GM21619 (cell line): ENCODE measurements around the gene HSD17B1.

ENCODE experiments used
- ATAC-seq: cut with Tn5 transposase; IDR thresholded peaks from one replicate; pipeline ENCODE4 v1.9.1; 2021; ENCODE audit not compliant: unreplicated experiment

The HSD17B1 gene

DNA sequence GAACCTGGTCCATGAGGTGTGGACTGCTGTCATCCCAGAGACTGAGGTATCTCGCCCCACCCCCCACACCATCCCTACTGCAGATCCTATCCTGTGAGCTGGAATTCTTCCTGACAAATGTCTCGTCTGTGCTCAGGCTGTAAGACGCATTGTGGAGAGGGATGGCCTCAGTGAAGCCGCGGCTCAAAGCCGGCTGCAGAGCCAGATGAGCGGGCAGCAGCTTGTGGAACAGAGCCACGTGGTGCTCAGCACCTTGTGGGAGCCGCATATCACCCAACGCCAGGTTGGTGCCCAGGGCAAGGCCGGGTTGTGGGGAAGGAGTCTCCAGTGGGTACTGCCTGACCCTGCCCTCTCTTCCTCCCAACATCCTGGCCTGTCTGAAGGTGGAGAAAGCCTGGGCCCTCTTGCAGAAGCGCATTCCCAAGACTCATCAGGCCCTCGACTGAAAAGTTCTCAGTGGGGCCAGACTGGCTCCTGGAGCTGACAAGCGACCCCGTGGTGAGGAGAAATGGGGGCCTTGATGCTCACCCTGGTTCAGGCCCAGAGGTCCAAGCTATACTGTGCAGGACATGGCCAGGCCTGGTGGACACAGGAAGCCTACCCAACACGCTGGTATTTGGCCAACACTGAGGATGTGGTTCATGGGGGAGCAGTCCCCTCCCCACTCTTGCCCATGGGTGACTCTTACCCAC lies 12.9 kb downstream of the HSD17B1 start:
- ATAC-seq, result no peak

- no peak for ATAC-seq
These were observed 13.6 kb downstream of the HSD17B1 start for GRCh38 chr17:42566215-42566882.

DNA sequence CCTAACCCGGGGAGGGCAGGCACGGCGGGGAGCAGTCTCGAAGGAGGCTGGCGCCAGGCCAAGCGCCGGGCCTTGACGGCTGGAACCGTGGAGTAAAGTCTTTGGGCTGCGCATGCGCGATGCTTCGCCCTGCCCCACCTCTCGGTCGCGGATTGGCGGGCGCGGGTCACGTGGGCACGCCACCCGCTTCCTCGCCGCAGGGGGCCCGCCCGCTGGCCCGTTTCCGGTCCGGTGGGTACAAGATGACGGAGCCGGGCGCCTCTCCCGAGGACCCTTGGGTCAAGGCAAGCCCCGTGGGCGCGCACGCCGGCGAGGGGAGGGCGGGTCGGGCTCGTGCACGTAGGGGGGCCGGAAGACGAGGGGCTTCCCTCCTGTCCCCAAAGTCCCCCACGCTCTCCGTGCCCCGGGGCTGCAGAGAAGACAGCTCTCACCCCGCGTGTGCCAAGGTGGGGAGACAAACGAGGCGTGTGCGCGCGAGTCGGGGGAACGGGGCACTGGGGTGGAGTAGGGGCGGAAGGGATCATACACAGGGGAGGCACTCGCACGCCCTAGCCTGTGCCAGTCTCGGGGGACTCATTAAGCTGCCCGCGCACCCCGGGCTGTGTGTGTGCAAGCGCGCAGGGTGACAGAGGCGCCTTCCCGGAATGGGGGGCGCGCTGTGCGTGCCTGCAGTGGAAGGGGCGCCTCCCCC lies 14.3 kb downstream of the HSD17B1 start, which contains the start of gene MLX:
MLX (plus strand) TSS at position 218 of the 691 bp plus-strand sequence; CDS start at position 243, 25 bp downstream.
- no peak for ATAC-seq

DNA sequence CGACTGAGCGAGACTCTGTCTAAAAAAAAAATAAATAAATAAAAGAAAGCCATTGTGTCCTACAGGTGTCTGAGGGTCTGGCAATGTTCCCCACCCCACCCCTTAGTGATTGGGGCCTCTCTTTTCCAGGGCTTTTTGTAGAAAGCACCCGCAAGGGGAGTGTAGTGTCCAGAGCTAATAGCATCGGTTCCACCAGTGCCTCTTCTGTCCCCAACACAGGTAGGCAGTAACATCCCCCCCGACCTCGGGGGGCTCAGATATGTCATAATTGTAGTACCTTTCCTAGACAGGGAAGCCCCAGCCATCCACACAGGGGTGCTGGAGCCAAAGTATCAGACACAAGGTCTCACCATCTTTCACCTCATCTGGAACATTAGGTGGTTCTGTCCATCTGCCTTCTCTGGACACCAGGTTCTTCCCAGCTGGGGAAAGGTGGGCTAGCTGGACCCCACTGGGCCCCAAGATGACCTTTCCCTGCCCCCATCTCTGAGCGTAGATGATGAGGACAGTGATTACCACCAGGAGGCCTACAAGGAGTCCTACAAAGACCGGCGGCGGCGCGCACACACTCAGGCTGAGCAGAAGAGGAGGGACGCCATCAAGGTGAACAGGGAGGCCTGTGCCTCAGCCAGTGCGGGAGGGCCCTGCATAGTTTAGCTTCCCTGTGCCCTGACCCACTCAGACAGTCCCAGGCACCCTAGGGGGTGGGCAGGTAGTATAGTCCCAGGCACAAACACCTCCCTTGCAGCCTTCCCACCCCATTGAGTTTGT lies 15.8 kb downstream of the HSD17B1 start:
- no peak for ATAC-seq

GRCh38 chr17:42571435-42572225 lies 18.9 kb downstream of the HSD17B1 start:
- ATAC-seq, result no peak

DNA sequence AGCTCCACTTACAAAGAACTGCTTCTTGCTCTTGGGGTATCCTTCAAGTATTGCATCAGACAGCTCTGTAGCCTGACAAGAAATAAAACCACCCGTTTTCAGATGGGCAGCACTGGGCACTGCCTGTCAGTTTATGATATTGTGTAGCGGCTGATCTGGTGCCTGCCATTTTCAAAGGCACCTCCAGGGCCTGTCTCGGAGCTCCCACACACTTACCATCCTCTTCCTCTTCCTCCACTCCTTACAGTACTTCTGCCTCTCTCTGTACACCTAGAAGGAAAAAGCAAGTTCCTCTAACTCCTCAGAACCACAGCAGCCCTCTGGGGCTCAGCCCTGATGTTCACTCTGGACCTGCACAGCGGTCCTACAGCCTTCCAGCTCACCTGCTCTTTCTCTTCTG lies 20.4 kb downstream of the HSD17B1 start:
- ATAC-seq, result no peak

DNA sequence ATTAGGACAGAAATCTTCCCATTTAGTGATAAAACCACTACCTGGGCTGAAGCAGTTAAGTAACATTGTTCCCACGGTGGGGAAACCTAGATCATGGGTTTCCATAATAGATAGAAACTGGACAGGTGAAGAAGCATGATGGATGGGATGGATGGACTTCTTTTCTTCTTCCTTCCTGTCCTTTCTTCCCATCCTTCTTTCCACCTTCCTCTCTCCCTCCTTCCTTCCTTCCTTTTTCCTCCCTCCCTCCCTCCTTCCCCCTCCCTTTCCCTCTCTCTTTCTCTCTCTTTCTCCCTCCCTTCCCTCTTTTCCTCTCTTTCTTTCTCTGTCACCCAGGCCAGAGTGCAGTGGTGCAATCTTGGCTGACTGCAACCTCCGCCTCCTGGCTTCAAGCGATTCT lies 21.7 kb downstream of the HSD17B1 start:
- ATAC-seq, result no peak

GRCh38 chr17:42577140-42577531 lies 24.4 kb downstream of the HSD17B1 start:
- ATAC-seq, result no peak

- peak; percentile 56 for ATAC-seq
These were observed 25.0 kb downstream of the HSD17B1 start, which contains the start of gene PSMC3IP for GRCh38 chr17:42577532-42578281. Gene PSMC3IP, minus strand, starts transcription at chr17:42577729. Its CDS starts 43 bp downstream, at chr17:42577686.

- peak; percentile 45 for ATAC-seq
These were observed 25.7 kb downstream of the HSD17B1 start for GRCh38 chr17:42578282-42578869.

- no peak for ATAC-seq
These were observed 27.2 kb downstream of the HSD17B1 start for GRCh38 chr17:42579794-42580551.

GRCh38 chr17:42581744-42582270 lies 29.1 kb downstream of the HSD17B1 start:
- no peak for ATAC-seq

DNA sequence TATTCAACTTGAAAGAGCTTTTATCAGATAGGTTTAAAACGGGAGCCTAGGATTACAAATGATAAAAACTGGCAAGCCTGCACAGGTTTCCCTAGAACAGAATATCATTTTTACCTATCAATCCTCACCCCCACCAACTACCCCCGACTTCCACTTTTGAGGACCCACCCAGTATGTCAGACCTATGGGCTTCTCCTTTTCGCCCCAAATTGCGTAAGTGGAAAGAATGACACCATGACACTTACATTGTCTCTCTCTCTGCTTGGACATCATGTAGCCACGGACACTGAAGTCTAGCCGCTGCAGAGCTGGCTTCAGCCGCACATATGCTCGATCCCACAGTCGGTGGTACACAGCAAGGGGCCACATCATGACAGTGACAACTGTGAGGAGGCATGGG lies 32.2 kb downstream of the HSD17B1 start:
- ATAC-seq, result no peak

GRCh38 chr17:42585353-42585752 lies 32.6 kb downstream of the HSD17B1 start:
- ATAC-seq, result no peak

- ATAC-seq, result no peak
These were observed 33.9 kb downstream of the HSD17B1 start for GRCh38 chr17:42586514-42587230.

DNA sequence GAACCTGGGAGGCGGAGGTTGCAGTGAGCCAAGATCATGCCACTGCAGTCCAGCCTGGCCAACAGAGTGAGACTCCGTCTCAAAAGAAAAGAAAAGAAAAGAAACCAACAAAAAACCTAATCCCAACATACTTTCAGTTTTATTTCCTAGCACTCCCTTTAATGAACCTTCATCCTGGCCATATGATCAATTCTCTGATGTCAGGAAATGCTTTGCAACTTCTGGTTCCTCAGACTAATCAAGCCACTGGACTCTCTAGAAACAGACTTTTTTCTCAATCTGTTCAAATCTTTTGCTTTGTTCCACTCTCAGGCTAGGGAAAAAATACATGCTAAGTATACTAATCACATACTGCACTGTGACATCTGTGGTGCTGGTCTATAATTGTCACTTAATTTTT lies 38.2 kb downstream of the HSD17B1 start:
- ATAC-seq, result no peak

DNA sequence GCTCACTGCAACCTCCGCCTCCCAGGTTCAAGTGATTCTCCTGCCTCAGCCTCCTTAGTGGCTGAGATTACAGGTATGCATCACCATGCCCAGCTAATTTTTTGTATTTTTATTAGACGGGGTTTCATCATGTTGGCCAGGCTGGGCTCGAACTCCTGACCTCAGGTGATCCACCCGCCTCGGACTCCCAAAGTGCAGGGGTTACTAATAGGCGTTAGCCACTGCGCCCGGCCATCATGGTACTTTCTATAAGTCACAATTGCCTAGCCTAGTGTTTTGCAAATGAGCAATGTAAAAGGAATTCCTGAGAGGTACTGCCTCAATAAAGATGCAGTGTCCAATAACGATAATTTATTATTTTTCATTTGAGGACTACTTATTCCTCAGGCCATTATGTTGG lies 38.7 kb downstream of the HSD17B1 start:
- no peak for ATAC-seq

DNA sequence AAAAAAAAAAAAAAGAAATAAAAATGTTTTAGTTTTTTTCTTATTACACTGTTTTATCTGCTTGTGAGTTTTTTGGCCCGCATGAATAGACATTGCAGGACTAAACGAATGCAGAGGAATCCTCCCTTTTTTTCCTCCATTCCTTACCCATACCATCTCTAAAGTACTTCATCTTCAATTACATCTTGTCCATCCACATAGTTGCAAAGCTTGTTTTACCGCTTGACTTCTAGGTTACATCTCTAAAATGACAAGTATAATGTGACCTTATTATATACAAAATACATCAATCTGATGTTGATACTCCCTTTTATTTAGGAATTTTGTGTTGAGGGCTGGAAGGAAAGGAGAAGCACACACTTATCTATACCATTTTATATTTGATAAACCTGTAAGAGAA lies 43.7 kb downstream of the HSD17B1 start:
- no peak for ATAC-seq
